SK-N-MC (cell line): ENCODE measurements around the gene MAPKAPK3.

ENCODE experiments used
- DNase-seq: peaks from one replicate; pipeline ENCODE4 v3.0.0-alpha.2; 2011; ENCODE audit warnings: low read depth, low spot score
- H3K27ac ChIP-seq: fragments of 200-600 bp; sonication (generic); 2 replicates; pipeline ENCODE4 v1.5.1; 2016; ENCODE audit warnings: mixed run types
- H3K36me3 ChIP-seq: fragments of 200-600 bp; sonication (generic); 2 replicates; pipeline ENCODE4 v1.6.1; 2017; ENCODE audit warnings: antibody characterized with exemption, low read length, mixed read lengths; ENCODE audit not compliant: insufficient read depth
- H3K4me3 ChIP-seq: fragments of 200-600 bp; sonication (generic); 2 replicates; pipeline ENCODE4 v1.5.1; 2016
- H3K9ac ChIP-seq: fragments of 200-600 bp; sonication (generic); 2 replicates; pipeline ENCODE4 v1.8.0; 2017; ENCODE audit warnings: mixed run types, mixed read lengths; ENCODE audit not compliant: insufficient read length
- H3K9me3 ChIP-seq: fragments of 200-600 bp; sonication (generic); 2 replicates; pipeline ENCODE4 v1.6.1; 2017; ENCODE audit warnings: low read depth, mild to moderate bottlenecking, antibody characterized with exemption, low read length, moderate library complexity, mixed read lengths
- EZH2 ChIP-seq: fragments of 200-600 bp; sonication (generic); IDR thresholded peaks from one replicate; pipeline ENCODE4 v1.6.1; 2017; ENCODE audit warnings: antibody characterized with exemption
- FOXP2 ChIP-seq: optimal IDR thresholded peaks from 2 replicates; pipeline ENCODE3; 2011; ENCODE audit warnings: mild to moderate bottlenecking, moderate library complexity; ENCODE audit not compliant: insufficient read depth; ENCODE audit errors: extremely low read length, control extremely low read depth
- POLR2AphosphoS5 ChIP-seq: IDR thresholded peaks from 2 replicates; pipeline ENCODE4 v1.6.1; 2012; ENCODE audit warnings: mild to moderate bottlenecking, low read depth, low read length, borderline replicate concordance

Gene MAPKAPK3

DNA sequence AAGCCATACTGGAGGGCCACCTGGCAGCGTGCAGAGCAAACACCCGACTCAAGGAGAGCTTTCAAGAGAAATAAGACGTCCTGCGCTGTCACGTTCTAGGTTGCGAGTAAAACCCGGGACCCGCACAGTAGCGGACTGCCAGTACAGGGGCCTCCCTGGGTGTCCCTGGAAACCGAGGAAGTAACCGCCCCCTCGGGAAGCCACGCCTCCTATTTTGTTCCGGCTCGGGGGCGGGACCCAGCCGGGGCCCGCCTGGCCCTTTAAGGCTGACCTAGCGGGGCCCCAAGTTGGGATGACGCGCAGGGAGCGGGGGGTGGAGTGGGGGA, 218 bp upstream of the MAPKAPK3 start:
- no peak overlapping the region for H3K27ac ChIP-seq
- peak overlapping the region; percentile 69 for H3K4me3 ChIP-seq
- no peak overlapping the region for H3K9ac ChIP-seq

DNA sequence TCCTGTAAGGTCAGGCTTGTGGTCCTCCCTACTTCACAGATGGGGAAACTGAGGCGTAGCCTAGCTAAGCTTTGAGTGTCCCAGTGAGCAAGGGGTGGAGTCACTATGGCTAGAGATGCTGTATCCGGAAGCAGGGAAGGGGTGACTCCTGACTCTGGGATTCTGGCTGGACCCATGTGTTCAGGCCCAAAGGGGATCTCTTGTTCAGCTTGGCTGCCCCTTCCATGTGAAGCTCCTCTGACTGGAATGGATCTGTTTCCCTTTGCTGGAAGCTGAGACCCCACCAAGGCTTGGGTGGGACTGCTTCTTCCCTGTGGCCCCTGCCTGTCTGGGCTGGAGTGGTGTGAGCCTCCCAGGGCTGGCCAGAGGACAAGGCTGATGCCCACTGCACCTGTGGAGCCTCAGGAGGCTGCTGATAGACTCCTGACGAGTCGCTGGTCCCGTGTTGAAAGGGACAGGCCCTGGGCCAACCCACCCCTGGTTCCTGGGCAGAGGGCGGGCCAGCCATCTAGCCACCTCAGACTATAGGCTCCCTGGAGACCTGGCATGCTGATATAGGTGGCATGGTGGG, 1.0 kb downstream of the MAPKAPK3 start:
- no peaks in the 10 kb centered on the region for H3K36me3 ChIP-seq
- no peaks in the 10 kb centered on the region for H3K9me3 ChIP-seq
- H3K27ac ChIP-seq, result no peak overlapping the region
- peak overlapping the region; percentile 79 for H3K4me3 ChIP-seq
- H3K9ac ChIP-seq, result peak overlapping the region; percentile 76
- DNase-seq, result no peak
- TF ChIP-seq FOXP2 (no peak), EZH2 (no peak), POLR2AphosphoS5 (no peak)

More for the DNA sequence above, 218 bp upstream of the MAPKAPK3 start:
- no peaks in the 10 kb centered on the region for H3K36me3 ChIP-seq
- no peaks in the 10 kb centered on the region for H3K9me3 ChIP-seq
- TF ChIP-seq POLR2AphosphoS5 (no peak), FOXP2 (no peak), EZH2 (no peak)
- no peak for DNase-seq

DNA sequence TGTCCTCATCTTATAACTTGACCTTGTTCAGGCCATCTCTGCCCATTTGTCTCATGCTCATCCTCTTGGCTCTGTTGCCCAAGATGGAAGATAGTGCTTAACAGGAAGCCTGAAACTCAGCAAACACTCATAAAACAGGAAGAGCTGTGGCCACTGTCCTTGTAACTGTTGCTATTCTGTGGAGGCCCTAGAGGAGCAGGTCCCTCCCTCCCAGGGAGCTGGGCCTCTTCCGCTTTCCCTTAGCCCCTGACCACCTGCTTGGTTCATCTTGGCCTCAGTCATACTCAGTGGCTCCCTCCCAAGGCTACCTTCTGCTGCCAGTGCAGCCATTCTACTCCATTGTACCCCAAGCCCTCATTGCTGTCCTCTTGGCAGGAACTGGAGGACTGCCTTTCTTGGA, 3.5 kb downstream of the MAPKAPK3 start:
- TF ChIP-seq FOXP2, result no peak
- TF ChIP-seq POLR2AphosphoS5, result no peak
- no peak for TF ChIP-seq EZH2
- Histone ChIP-seq H3K9ac (no peak overlapping the region), H3K27ac (no peak overlapping the region), H3K36me3 (no peaks in the 10 kb centered on the region), H3K9me3 (no peaks in the 10 kb centered on the region), H3K4me3 (no peak overlapping the region)
- no peak for DNase-seq

DNA sequence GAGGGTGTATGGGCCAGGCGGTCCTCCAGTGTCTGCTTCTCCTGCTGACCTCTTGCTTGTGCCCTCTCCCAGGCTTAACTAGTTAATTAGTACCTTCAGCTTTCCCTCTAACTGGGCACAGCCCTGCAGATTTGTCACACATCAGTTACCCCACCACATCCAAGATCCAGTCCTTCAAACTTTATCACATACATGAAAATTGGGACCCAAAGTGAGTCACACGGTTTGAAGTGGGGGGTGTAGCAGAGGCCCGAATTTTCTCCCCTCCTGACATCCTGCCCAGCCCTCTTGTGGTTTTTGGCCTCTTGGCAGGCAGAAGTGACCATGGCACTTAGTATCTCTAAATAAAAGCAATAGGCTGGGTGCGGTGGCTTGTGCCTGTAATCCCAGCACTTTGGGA, 3.9 kb downstream of the MAPKAPK3 start:
- no peak for TF ChIP-seq EZH2
- H3K27ac ChIP-seq, result no peak overlapping the region
- no peak overlapping the region for H3K9ac ChIP-seq
- no peaks in the 10 kb centered on the region for H3K9me3 ChIP-seq
- no peaks in the 10 kb centered on the region for H3K36me3 ChIP-seq
- no peak overlapping the region for H3K4me3 ChIP-seq
- DNase-seq, result no peak

DNA sequence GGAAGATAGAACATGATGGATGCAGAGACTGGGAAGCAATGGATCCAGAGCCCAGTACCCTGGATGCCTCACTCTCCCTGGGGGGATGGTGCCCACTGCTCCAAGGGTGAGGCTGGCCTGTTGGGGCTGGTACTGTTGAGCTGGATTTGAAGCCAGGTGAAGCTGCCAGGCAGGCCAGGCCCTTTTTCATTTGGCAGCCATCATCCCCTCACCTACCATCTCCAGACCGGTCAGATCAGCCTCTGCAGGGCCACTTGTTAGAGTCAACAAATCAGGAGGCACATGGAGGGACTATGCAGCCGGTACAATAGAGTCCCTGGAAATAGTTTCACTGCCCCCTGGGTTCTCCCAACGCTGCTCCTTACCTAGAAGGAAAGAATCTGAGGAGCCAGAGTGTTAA, 5.9 kb downstream of the MAPKAPK3 start:
- TF ChIP-seq FOXP2, result no peak
- TF ChIP-seq EZH2, result no peak
- TF ChIP-seq POLR2AphosphoS5, result no peak
- H3K36me3 ChIP-seq, result no peaks in the 10 kb centered on the region
- H3K9me3 ChIP-seq, result no peaks in the 10 kb centered on the region
- no peak overlapping the region for H3K9ac ChIP-seq
- no peak for DNase-seq
- no peak overlapping the region for H3K27ac ChIP-seq
- H3K4me3 ChIP-seq, result no peak overlapping the region

GRCh38 chr3:50623840-50624474, 7.0 kb downstream of the MAPKAPK3 start:
- DNase-seq, result no peak
- H3K4me3 ChIP-seq, result no peak overlapping the region
- H3K27ac ChIP-seq, result no peak overlapping the region
- no peaks in the 10 kb centered on the region for H3K9me3 ChIP-seq
- no peak for TF ChIP-seq POLR2AphosphoS5
- no peak for TF ChIP-seq EZH2
- no peak for TF ChIP-seq FOXP2
- H3K36me3 ChIP-seq, result no peaks in the 10 kb centered on the region
- no peak overlapping the region for H3K9ac ChIP-seq

DNA sequence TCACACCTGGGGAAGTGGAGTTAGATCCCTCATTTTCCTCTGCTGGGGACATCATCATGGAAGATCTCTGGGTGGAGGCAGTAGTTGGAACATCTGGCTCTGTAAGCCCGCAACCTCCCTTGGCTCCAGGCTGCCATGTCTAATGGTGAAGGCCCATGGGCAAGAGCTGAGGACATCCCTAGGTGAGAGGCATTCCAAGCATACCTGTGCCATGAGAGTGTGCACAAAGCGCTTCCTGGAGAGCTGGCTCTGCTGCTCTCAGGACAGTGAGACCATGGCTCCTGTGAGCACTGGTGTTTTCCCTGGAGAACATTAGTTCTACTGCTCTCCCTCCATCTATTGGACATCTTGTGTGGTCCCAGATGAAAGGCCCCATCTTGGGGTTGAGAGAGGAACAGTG, 7.7 kb downstream of the MAPKAPK3 start:
- no peak for DNase-seq
- H3K4me3 ChIP-seq, result no peak overlapping the region
- H3K9ac ChIP-seq, result no peak overlapping the region
- no peaks in the 10 kb centered on the region for H3K36me3 ChIP-seq
- H3K27ac ChIP-seq, result no peak overlapping the region
- TF ChIP-seq FOXP2 (no peak), POLR2AphosphoS5 (no peak), EZH2 (no peak)
- H3K9me3 ChIP-seq, result no peaks in the 10 kb centered on the region

GRCh38 chr3:50625231-50626182, 8.6 kb downstream of the MAPKAPK3 start:
- no peak overlapping the region for H3K27ac ChIP-seq
- TF ChIP-seq FOXP2, result no peak
- TF ChIP-seq EZH2, result no peak
- no peak for TF ChIP-seq POLR2AphosphoS5
- no peaks in the 10 kb centered on the region for H3K9me3 ChIP-seq
- H3K36me3 ChIP-seq, result no peaks in the 10 kb centered on the region
- H3K9ac ChIP-seq, result no peak overlapping the region
- no peak overlapping the region for H3K4me3 ChIP-seq
- DNase-seq, result no peak
